ENCODE data around the gene LRRC55. TPM values are rescaled to one million over a fixed set of nuclear protein-coding genes. Genes with fewer than 3 reads are reported as not detected.

The LRRC55 gene
- polyA plus RNA-seq (2012; rRNA removed), result not detected in 2 replicates
- polyA plus RNA-seq (2012; cell fraction: cytosol; rRNA removed), result 0.01 TPM in 1 of 2 replicates, not detected in the other
- not detected in 2 replicates for polyA plus RNA-seq (2012; cell fraction: nucleus; rRNA removed)

DNA sequence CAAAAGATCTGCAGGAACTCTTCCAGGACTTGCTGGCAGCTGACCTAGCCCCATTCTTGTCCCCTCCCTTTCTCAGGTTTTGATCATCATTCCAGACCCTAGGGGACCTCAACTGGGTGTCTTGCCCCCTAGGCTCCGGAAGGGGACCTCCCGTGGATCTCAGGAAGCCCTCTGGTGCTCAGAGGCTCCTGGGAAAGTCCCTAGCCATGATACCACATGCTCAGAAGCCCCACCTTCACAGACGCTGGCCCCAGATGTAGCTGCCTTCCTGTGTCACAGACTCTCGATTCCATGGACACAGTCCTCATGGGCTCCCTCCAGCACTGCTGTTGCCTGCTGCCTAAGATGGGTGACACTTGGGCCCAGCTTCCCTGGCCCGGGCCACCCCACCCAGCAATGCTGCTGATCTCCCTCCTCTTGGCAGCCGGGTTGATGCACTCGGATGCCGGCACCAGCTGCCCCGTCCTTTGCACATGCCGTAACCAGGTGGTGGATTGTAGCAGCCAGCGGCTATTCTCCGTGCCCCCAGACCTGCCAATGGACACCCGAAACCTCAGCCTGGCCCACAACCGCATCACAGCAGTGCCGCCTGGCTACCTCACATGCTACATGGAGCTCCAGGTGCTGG, at the start of gene LRRC55:
LRRC55 (plus strand) TSS at position 276 of the 628 bp plus-strand sequence; CDS start at position 346, 70 bp downstream.
- CTCF ChIA-PET, result interaction anchor here (1.3 to 2.0 kb wide), 2 partner anchors 16 to 67 kb away, joined by 5 read pairs; no protein-coding TSS in a partner anchor
- no peaks in the 10 kb centered on the region for H4K20me1 ChIP-seq (ENCODE audit: insufficient read depth)
- H3K4me1 ChIP-seq (ENCODE audit: control insufficient read depth in 1 of 2, insufficient read depth in 2 of 2, low read depth in 1 of 2, low read length in 1 of 2), result no peaks in the 10 kb centered on the region; a peak in 1 of 4 replicates
- no peaks in the 10 kb centered on the region for H3K36me3 ChIP-seq (replicated peaks in 1 of 2; ENCODE audit: control insufficient read depth in 1 of 2, insufficient read depth in 2 of 2, low read length in 1 of 2)
- TF ChIP-seq YY1 (IDR thresholded peaks at IDR 0.05; ENCODE audit: low read depth), result no peak
- 80% methylated on average over 5 of the region's 15 CpGs for WGBS (ENCODE audit: low lambda C conversion rate)
- H2AFZ ChIP-seq (ENCODE audit: low read depth), result no peak within 1 kb of the TSS
- H3K9me3 ChIP-seq, result no peaks in the 10 kb centered on the region
- H3K4me2 ChIP-seq, result no peak within 1 kb of the TSS
- no peaks in the 10 kb centered on the region for H3K27me3 ChIP-seq (ENCODE audit: insufficient read depth)
- no peaks in the 10 kb centered on the region for H3F3A ChIP-seq (replicated peaks; ENCODE audit: insufficient read depth)
- H3K9ac ChIP-seq, result no peak within 1 kb of the TSS
- H3K27ac ChIP-seq (ENCODE audit: low read depth in 2 of 2, low read length in 1 of 2), result no peak within 1 kb of the TSS
- no peaks in the 10 kb centered on the region for H3K79me2 ChIP-seq (ENCODE audit: insufficient read depth)
- no peak for DNase-seq
- POLR2A ChIA-PET, result no interaction called here
- H3K9me2 ChIP-seq, result no peaks in the 10 kb centered on the region
- H3K4me3 ChIP-seq (ENCODE audit: low read depth in 2 of 2, low read length in 1 of 2), result no peak within 1 kb of the TSS

DNA sequence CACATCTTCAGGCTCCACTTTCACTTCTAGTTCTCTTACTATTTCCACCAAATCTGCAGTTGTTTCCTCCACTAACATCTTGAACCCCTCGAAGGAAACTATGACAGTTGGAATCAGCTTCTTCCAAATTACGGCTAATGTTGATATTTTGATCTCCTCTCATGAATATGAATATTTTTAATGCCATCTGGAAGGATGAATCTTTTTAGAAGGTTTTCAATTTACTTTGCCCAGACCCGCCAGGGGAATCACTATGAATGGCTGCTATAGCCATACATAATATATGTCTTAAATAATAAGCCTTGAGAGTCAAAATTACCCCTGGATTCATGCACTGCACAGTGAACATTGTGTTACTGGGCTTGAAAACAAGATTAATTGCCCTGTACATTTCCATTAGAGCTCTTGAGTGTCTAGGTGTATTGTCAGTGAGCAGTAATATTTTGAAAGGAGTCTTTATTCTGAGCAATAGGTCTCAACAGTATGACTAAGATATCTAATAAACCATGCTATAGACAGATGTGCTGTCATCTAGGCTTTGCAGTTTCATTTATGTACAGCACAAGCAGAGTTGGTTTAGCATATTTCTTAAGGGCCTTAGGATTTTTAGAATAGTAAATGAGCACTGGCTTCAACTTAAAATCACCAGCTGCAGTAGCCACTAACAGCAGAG, 48.3 kb upstream of the LRRC55 start:
- Histone ChIP-seq H3K9me3 (no peaks in the 10 kb centered on the region), H3F3A (replicated peaks; ENCODE audit: insufficient read depth) (no peaks in the 10 kb centered on the region), H3K27me3 (ENCODE audit: insufficient read depth) (no peaks in the 10 kb centered on the region), H3K4me2 (no peak overlapping the region), H3K4me1 (ENCODE audit: control insufficient read depth in 1 of 2, insufficient read depth in 2 of 2, low read depth in 1 of 2, low read length in 1 of 2) (peaks cover 0 to 3% of the 10 kb centered on the region in 2 experiments; a peak in 1 of 4 replicates), H3K9ac (no peak overlapping the region), H3K36me3 (replicated peaks in 1 of 2; ENCODE audit: control insufficient read depth in 1 of 2, insufficient read depth in 2 of 2, low read length in 1 of 2) (no peaks in the 10 kb centered on the region), H3K4me3 (ENCODE audit: low read depth in 2 of 2, low read length in 1 of 2) (no peak overlapping the region), H4K20me1 (ENCODE audit: insufficient read depth) (no peaks in the 10 kb centered on the region), H2AFZ (ENCODE audit: low read depth) (no peak overlapping the region), H3K9me2 (no peaks in the 10 kb centered on the region), H3K79me2 (ENCODE audit: insufficient read depth) (no peaks in the 10 kb centered on the region), H3K27ac (ENCODE audit: low read depth in 2 of 2, low read length in 1 of 2) (no peak overlapping the region)
- TF ChIP-seq EZH2phosphoT487 (IDR thresholded peaks at IDR 0.05; ENCODE audit: borderline replicate concordance, low read depth), result no peak
- no peak for TF ChIP-seq ZBTB33 (IDR thresholded peaks at IDR 0.05; ENCODE audit: borderline replicate concordance, low read depth)
- no peak for TF ChIP-seq NFIC (IDR thresholded peaks at IDR 0.05; ENCODE audit: borderline replicate concordance)
- no peak for TF ChIP-seq GABPA (IDR thresholded peaks at IDR 0.05; ENCODE audit: low read depth)
- no peak for TF ChIP-seq RAD21 (IDR thresholded peaks at IDR 0.05; ENCODE audit: low read length)
- TF ChIP-seq IRF3 (IDR thresholded peaks at IDR 0.05; ENCODE audit: low read depth, low read length), result no peak
- no peak for TF ChIP-seq PBX3 (IDR thresholded peaks at IDR 0.05)
- no peak for TF ChIP-seq GATA2 (CRISPR knock-in tag; IDR thresholded peaks at IDR 0.05)
- no peak for TF ChIP-seq FOXJ3 (CRISPR knock-in tag; IDR thresholded peaks at IDR 0.05)
- no peak for TF ChIP-seq MAX (IDR thresholded peaks at IDR 0.05; ENCODE audit: low read depth)
- no peak for TF ChIP-seq TAF1 (IDR thresholded peaks at IDR 0.05; ENCODE audit: borderline replicate concordance, low read depth, low read length)
- no peak for TF ChIP-seq MEF2A (IDR thresholded peaks at IDR 0.05; ENCODE audit: borderline replicate concordance, low read depth)
- TF ChIP-seq NRF1 (IDR thresholded peaks at IDR 0.05; ENCODE audit: low read depth, low read length), result no peak
- 57% methylated on average over 3 of the region's 3 CpGs for WGBS (ENCODE audit: low lambda C conversion rate)
- CTCF ChIA-PET, result interaction anchor here (1.0 to 6.1 kb wide), 4 partner anchors 70 to 293 kb away, joined by 3 to 128 read pairs (median 8); no protein-coding TSS in a partner anchor
- DNase-seq, result no peak
- POLR2A ChIA-PET, result no interaction called here

All from SK-N-SH (cell line).